Activated CD4-positive, alpha-beta T cell treated with anti-CD3 and anti-CD28 coated beads for 36 hours (primary cell): Measurements from ENCODE around the gene CYS1. TPM values are rescaled to one million over a fixed set of nuclear protein-coding genes. Genes with fewer than 3 reads are reported as not detected.
"Not testable (repeated sequence)": the region's sequence is repeated elsewhere in the genome, so short reads cannot be mapped to it uniquely, and the experiment has no call there.

Experiments used
- ATAC-seq: fragments of 200-7000 bp; cut with Tn5 transposase; one replicate; pipeline ENCODE4 v1.10.0; 2021; ENCODE audit warnings: mild to moderate bottlenecking, moderate library complexity
- CTCF ChIA-PET: fragments of 350-600 bp; sonication (Branson Sonifier 250); formaldehyde crosslinking; loops from one replicate; lab custom pipeline; 2021; ENCODE audit warnings: antibody characterized with exemption; lab: Charles Lee
- POLR2A ChIA-PET: fragments of 350-600 bp; sonication (Branson Sonifier 250); formaldehyde crosslinking; loops from one replicate; lab custom pipeline; 2021; ENCODE audit warnings: antibody characterized with exemption, inconsistent platforms; lab: Charles Lee
- DNase-seq: peaks from one replicate; pipeline ENCODE4 v3.0.0-alpha.2; 2020
- H3K27ac Mint-ChIP-seq: one replicate; pipeline ENCODE4 v1.8.0; 2021; ENCODE audit warnings: mixed read lengths
- H3K27me3 Mint-ChIP-seq: one replicate; pipeline ENCODE4 v1.8.0; 2021; ENCODE audit warnings: mixed read lengths
- H3K36me3 Mint-ChIP-seq: one replicate; pipeline ENCODE4 v1.8.0; 2021; ENCODE audit warnings: low read depth, mixed read lengths
- H3K4me1 Mint-ChIP-seq: one replicate; pipeline ENCODE4 v1.8.0; 2021; ENCODE audit warnings: mixed read lengths
- H3K4me3 Mint-ChIP-seq: one replicate; pipeline ENCODE4 v1.8.0; 2021; ENCODE audit warnings: mild to moderate bottlenecking, moderate library complexity, mixed read lengths
- H3K9me3 Mint-ChIP-seq: one replicate; pipeline ENCODE4 v1.8.0; 2021; ENCODE audit warnings: low read depth, mixed read lengths
- intact Hi-C, 2 experiments: fragments of 100-400 bp; cut with DNase I in 1 of 2; cut with micrococcal nuclease in 1 of 2; formaldehyde crosslinking; loops; one replicate each; pipeline versions ENCODE4 v1.14.2 to v1.15.1; 2022 to 2024; cut with DNase I, micrococcal nuclease
- total RNA-seq, 2 experiments: library from RNA; stranded (reverse); gene quantifications; one replicate each; pipeline ENCODE4 v1.2.3, GENCODE V29; 2021

Gene CYS1
- total RNA-seq, 2 experiments from 2014 or later, result not detected

- DNase-seq (no peak), ATAC-seq (no peak)
- peaks cover 43% of the 10 kb centered on the region for H3K27me3 Mint-ChIP-seq
- intact Hi-C loops, result no loop called here
- no peaks in the 10 kb centered on the region for H3K36me3 Mint-ChIP-seq
- peaks cover 3% of the 10 kb centered on the region for H3K4me1 Mint-ChIP-seq
- no peak overlapping the region for H3K27ac Mint-ChIP-seq
- no peaks in the 10 kb centered on the region for H3K9me3 Mint-ChIP-seq
- ChIA-PET POLR2A (interaction anchor here (0.6 kb wide), 1 partner anchor 194 kb away, joined by 3 read pairs; no protein-coding TSS in a partner anchor), CTCF (interaction anchor here (0.8 to 4.5 kb wide), 6 partner anchors 11 to 111 kb away, joined by 3 to 61 read pairs (median 4); no protein-coding TSS in a partner anchor)
- no peak overlapping the region for H3K4me3 Mint-ChIP-seq
Measured at GRCh38 chr2:10094271-10094814, 14.1 kb upstream of the CYS1 start.

GRCh38 chr2:10091889-10092244, 11.7 kb upstream of the CYS1 start:
- peaks cover 46% of the 10 kb centered on the region for H3K27me3 Mint-ChIP-seq
- H3K36me3 Mint-ChIP-seq, H3K4me3 Mint-ChIP-seq, intact Hi-C loops, H3K27ac Mint-ChIP-seq, DNase-seq, H3K9me3 Mint-ChIP-seq, H3K4me1 Mint-ChIP-seq: not testable (repeated sequence)
- ChIA-PET CTCF (interaction anchor here (0.8 to 5.0 kb wide), 10 partner anchors 9 to 343 kb away, joined by 3 to 42 read pairs (median 4); no protein-coding TSS in a partner anchor), POLR2A (interaction anchor here (0.6 to 1.7 kb wide), 6 partner anchors 15 to 357 kb away, joined by 3 to 5 read pairs (median 3); partner anchors contain the start of genes ODC1 and RRM2)
- ATAC-seq, result peak; percentile 37

DNA sequence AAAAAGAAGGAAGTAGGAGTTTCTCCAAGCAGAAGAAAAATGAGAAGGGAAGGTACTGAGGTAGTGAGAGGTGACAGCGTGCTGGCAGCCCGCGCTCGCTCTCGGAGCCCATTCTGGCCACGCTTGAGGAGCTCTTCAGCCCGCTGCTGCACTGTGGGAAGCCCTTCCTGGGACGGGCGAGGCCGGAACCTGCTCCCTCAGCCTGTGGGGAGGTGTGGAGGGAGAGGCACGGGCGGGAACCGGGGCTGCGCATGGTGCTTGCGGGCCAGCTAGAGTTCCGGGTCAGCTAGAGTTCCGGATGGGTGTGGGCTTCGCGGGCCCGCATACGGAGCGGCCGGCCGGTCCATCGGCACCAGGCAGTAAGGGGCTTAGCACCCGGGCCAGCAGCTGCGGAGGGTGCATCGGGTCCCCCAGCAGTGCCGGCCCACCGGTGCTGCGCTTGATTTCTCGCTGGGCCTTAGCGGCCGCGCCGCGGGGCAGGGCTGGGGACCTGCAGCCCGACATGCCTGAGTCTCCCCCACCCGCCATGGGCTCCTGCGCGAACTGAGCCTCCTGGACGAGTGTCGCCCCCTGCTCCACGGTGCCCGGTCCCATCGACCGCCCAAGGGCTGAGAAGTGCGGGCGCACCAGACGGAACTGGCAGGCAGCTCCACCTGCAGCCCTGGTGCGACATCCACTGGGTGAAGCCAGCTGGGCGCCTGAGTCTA, 11.1 kb upstream of the CYS1 start:
- Mint-ChIP-seq H3K36me3 (no peaks in the 10 kb centered on the region), H3K27me3 (peaks cover 46% of the 10 kb centered on the region), H3K9me3 (no peaks in the 10 kb centered on the region), H3K4me1 (peaks cover 3% of the 10 kb centered on the region), H3K27ac (no peak overlapping the region), H3K4me3 (peak overlapping the region; percentile 31)
- ChIA-PET CTCF (interaction anchor here (0.6 to 5.0 kb wide), 11 partner anchors 8 to 344 kb away, joined by 3 to 42 read pairs (median 4); partner anchors contain the start of gene TAF1B), POLR2A (interaction anchor here (0.6 to 1.7 kb wide), 5 partner anchors 30 to 357 kb away, joined by 3 to 5 read pairs (median 3); partner anchors contain the start of genes ODC1 and RRM2)
- peak; percentile 54 for DNase-seq
- ATAC-seq, result peak; percentile 52
- intact Hi-C loops, result no loop called here

DNA sequence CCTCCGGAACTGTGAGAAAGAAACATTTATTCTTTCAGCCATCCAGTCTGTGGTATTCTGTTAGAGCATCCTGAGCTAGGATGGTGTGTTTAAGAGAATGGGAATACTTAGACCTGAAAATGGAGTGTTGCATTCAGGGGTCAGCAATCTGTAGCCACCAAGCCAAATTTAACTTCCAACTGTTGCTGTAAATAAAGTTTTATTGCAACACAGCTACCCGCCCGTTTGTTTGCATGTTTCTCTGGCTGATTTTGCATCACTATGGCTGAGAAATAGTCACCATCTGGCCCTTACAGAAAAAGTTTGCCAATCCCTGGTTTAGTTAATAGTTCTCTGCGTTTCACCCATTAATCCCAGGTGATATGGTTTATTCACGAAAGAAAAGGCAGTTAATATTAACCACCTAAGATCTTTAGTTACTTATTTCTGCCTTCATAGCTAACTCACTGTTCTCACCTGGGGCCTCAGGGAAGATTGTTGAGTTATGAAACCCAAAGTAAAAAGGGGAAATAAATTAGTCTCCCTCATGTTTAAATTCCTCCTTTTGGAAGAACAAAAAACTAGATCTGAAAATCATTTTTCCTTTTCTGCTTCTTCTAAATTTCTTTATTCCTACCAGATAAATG, 9.5 kb upstream of the CYS1 start:
- no peak for ATAC-seq
- CTCF ChIA-PET, result interaction anchor here (0.8 to 5.0 kb wide), 3 partner anchors 13 to 319 kb away, joined by 3 to 42 read pairs (median 10); no protein-coding TSS in a partner anchor
- no peak for DNase-seq
- Mint-ChIP-seq H3K27ac (no peak overlapping the region), H3K27me3 (peaks cover 51% of the 10 kb centered on the region), H3K36me3 (no peaks in the 10 kb centered on the region), H3K9me3 (no peaks in the 10 kb centered on the region), H3K4me3 (no peak overlapping the region), H3K4me1 (peaks cover 3% of the 10 kb centered on the region)
- POLR2A ChIA-PET, result no interaction called here
- intact Hi-C loops, result no loop called here

GRCh38 chr2:10087360-10087759, 7.1 kb upstream of the CYS1 start:
- Mint-ChIP-seq H3K4me1 (peaks cover 5% of the 10 kb centered on the region), H3K27me3 (peaks cover 56% of the 10 kb centered on the region), H3K36me3 (no peaks in the 10 kb centered on the region), H3K4me3 (no peak overlapping the region), H3K9me3 (no peaks in the 10 kb centered on the region), H3K27ac (no peak overlapping the region)
- DNase-seq (no peak), ATAC-seq (no peak)
- intact Hi-C loops, result no loop called here
- POLR2A ChIA-PET, result no interaction called here
- CTCF ChIA-PET, result interaction anchor here (1.4 to 3.2 kb wide), 2 partner anchors 10 to 15 kb away, joined by 6 to 23 read pairs; no protein-coding TSS in a partner anchor

DNA sequence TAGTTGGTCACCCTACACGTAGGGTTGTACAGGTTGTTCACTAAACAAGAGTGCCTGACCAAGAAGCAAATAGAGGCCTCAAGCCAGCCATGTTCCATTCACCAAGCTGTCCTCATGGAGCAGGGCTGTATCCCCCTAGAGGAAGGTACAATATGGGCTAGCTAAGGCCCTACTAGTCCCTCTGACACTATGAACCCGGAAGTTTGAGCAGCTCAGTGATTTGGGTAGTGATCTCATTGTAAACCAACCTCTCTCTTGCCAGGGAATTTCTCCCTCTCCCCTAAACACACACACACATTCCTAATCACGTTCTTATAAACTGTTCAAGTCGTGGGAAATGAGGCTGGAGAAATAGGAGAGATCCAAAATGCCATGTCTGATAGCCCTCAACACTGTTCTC, 6.7 kb upstream of the CYS1 start:
- CTCF ChIA-PET, result interaction anchor here (1.4 to 3.2 kb wide), 2 partner anchors 10 to 14 kb away, joined by 6 to 23 read pairs; no protein-coding TSS in a partner anchor

GRCh38 chr2:10085668-10086059, 5.5 kb upstream of the CYS1 start:
- no peak overlapping the region for H3K27ac Mint-ChIP-seq
- intact Hi-C loops, result no loop called here
- POLR2A ChIA-PET, result no interaction called here
- ATAC-seq (no peak), DNase-seq (no peak)
- no peaks in the 10 kb centered on the region for H3K9me3 Mint-ChIP-seq
- peaks cover 8% of the 10 kb centered on the region for H3K4me1 Mint-ChIP-seq
- no peak overlapping the region for H3K4me3 Mint-ChIP-seq
- H3K27me3 Mint-ChIP-seq, result peaks cover 57% of the 10 kb centered on the region
- no peaks in the 10 kb centered on the region for H3K36me3 Mint-ChIP-seq
- CTCF ChIA-PET, result interaction anchor here (0.5 to 4.7 kb wide), 7 partner anchors 9 to 748 kb away, joined by 3 to 35 read pairs (median 3); no protein-coding TSS in a partner anchor

More for the DNA sequence above, 6.7 kb upstream of the CYS1 start:
- no peak for ATAC-seq
- Mint-ChIP-seq H3K27me3 (peaks cover 55% of the 10 kb centered on the region), H3K4me3 (no peak overlapping the region), H3K9me3 (no peaks in the 10 kb centered on the region), H3K4me1 (peaks cover 5% of the 10 kb centered on the region), H3K27ac (no peak overlapping the region), H3K36me3 (no peaks in the 10 kb centered on the region)
- POLR2A ChIA-PET, result no interaction called here
- intact Hi-C loops, result no loop called here
- no peak for DNase-seq

DNA sequence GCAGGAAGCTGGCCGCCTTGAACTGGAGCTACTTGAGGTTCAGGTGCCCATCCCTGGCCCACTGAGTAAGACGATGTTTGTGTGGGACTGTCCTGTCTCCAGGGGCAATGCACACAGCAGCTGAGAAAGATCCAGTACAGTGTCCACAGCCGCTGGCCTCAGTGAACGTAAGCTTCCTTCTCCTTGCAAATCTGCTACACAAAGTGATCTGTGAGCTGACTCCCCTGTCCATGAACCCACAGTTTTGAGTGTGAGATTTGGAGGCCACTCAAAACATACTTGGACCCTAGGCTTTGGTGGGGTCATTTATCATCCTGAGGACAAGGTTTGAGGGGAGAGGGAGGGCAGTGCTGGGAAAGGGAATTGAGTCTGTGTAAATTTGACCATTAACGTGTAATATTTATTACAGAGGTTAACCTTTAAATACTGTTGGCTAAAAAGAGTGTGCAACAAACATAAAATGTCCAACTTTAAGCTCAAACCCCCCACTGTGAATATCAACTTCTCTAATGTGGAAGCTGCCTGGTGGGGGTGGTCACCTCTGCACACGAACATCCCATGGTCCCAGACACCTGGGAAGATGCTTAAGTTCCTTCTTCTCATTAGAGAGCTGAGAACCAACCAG, 4.9 kb upstream of the CYS1 start:
- H3K27ac Mint-ChIP-seq, result no peak overlapping the region
- no peak overlapping the region for H3K4me3 Mint-ChIP-seq
- DNase-seq, result no peak
- no peaks in the 10 kb centered on the region for H3K9me3 Mint-ChIP-seq
- POLR2A ChIA-PET, result no interaction called here
- peaks cover 54% of the 10 kb centered on the region for H3K27me3 Mint-ChIP-seq
- H3K4me1 Mint-ChIP-seq, result peaks cover 8% of the 10 kb centered on the region
- no peak for ATAC-seq
- no peaks in the 10 kb centered on the region for H3K36me3 Mint-ChIP-seq
- CTCF ChIA-PET, result interaction anchor here (0.5 to 4.7 kb wide), 8 partner anchors 8 to 748 kb away, joined by 3 to 35 read pairs (median 3); no protein-coding TSS in a partner anchor
- intact Hi-C loops, result no loop called here

- peaks cover 8% of the 10 kb centered on the region for H3K4me1 Mint-ChIP-seq
- intact Hi-C loops, result no loop called here
- no peak overlapping the region for H3K4me3 Mint-ChIP-seq
- no peak for DNase-seq
- H3K9me3 Mint-ChIP-seq, result no peaks in the 10 kb centered on the region
- CTCF ChIA-PET, result interaction anchor here (0.6 to 4.7 kb wide), 6 partner anchors 8 to 324 kb away, joined by 3 to 35 read pairs (median 4); no protein-coding TSS in a partner anchor
- H3K27ac Mint-ChIP-seq, result no peak overlapping the region
- no peak for ATAC-seq
- POLR2A ChIA-PET, result no interaction called here
- no peaks in the 10 kb centered on the region for H3K36me3 Mint-ChIP-seq
- H3K27me3 Mint-ChIP-seq, result peaks cover 47% of the 10 kb centered on the region
Measured at GRCh38 chr2:10084223-10084865, 4.1 kb upstream of the CYS1 start.

GRCh38 chr2:10083692-10084211, 3.5 kb upstream of the CYS1 start:
- ATAC-seq, result no peak

More at GRCh38 chr2:10083692-10084211, 3.5 kb upstream of the CYS1 start:
- ChIA-PET POLR2A (no interaction called here), CTCF (interaction anchor here (0.6 to 4.7 kb wide), 4 partner anchors 11 to 31 kb away, joined by 3 to 35 read pairs (median 10); no protein-coding TSS in a partner anchor)
- Mint-ChIP-seq H3K4me1 (peaks cover 12% of the 10 kb centered on the region), H3K4me3 (no peak overlapping the region), H3K9me3 (no peaks in the 10 kb centered on the region), H3K27ac (no peak overlapping the region), H3K27me3 (peaks cover 50% of the 10 kb centered on the region), H3K36me3 (no peaks in the 10 kb centered on the region)
- DNase-seq, result no peak
- intact Hi-C loops, result no loop called here
